ENCODE results near the gene SUPT20HL2.
"Not testable (repeated sequence)": the region's sequence is repeated elsewhere in the genome, so short reads cannot be mapped to it uniquely, and the experiment has no call there.

The SUPT20HL2 gene

GRCh38 chrX:24314019-24314635, at the start of gene SUPT20HL2:
Gene SUPT20HL2 (minus strand): TSS chrX:24314069. CDS start chrX:24313315, 754 bp downstream.
- no peak for DNase-seq (ENCODE audit: low read depth)

DNA sequence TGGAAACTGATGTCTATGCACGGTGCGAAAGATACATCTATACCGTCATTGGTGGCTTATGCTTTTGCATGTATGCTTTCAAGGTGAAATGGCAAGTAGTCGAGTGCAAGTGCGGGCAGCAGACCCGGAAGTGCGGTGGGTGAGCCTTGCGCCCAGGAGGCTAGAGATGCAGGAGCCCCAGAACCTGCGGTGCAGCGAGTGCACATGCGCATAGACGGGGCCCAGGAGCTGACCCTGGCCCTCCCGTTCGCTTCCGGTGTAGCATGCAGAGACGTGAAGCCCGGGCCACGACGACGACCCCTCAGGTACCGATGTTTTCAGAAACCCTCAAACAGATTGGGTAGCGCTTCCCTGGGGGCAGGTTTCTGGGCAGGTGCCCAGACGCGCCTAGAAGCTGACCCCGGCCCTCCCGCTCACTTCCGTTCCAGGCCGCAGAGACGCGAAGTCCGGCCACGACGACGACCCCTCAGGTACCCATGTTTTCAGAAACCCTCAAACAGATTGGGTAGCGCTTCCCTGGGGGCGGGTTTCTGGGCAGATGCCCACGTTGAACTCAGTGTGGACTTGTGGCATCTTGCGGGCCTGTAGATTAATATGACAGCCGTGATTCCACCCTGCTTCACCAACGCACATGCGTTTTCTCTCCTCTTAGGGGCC, 48.3 kb upstream of the SUPT20HL2 start:
- DNase-seq (ENCODE audit: low read depth) = not testable (repeated sequence)

DNA sequence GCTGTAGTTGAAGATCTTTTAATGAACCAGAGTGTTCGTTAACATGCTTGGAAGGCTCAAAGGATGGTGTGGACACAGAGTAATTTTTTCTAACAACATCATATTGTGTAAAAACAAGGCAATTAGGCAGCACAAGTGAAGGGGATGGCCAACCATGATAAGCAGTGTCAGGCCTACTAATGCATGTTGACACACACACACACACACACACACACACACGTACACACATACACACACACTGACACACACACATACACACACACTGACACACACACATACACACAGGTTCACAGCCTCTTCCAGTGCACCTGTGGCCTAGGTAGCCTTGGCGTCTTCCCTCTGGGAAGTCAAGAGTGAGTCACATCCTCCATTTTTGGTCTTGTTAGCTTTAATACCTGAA, 46.4 kb upstream of the SUPT20HL2 start, which contains the start of gene SUPT20HL1:
SUPT20HL1 (plus strand) TSS at position 368 of the 400 bp plus-strand sequence. CDS start 2,122 bp downstream, outside the sequence.
- no peak for DNase-seq (ENCODE audit: low read depth)

- DNase-seq (ENCODE audit: low read depth) = no peak
Observed at GRCh38 chrX:24357106-24357505, 43.2 kb upstream of the SUPT20HL2 start.

GRCh38 chrX:24355095-24355494, 41.2 kb upstream of the SUPT20HL2 start:
- no peak for DNase-seq (ENCODE audit: low read depth)

- no peak for DNase-seq (ENCODE audit: low read depth)
Observed at GRCh38 chrX:24350217-24350616, 36.3 kb upstream of the SUPT20HL2 start.

- DNase-seq (ENCODE audit: low read depth) = no peak
Observed at GRCh38 chrX:24347881-24348280, 34.0 kb upstream of the SUPT20HL2 start.

DNA sequence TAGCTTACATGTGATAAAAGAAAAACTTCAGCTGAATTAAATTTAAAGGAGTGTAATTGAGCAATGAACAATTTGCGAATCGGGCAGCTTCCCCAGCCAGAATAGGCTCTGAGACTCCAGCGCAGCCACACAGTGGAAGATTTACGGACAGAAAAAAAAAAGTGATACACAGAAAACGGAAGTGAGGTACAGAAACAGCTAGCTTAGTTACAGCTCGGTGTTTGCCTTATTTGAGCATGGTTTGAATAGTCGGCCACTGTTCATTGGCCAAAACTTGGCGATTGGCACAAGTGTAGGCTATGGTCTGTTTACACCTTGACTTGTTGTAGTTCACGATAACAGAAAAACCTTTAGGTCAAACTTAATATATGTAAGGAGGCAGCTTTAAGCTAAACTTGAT, 29.9 kb upstream of the SUPT20HL2 start:
- DNase-seq (ENCODE audit: low read depth) = no peak

- no peak for DNase-seq (ENCODE audit: low read depth)
Observed at GRCh38 chrX:24341795-24342194, 27.9 kb upstream of the SUPT20HL2 start.

DNA sequence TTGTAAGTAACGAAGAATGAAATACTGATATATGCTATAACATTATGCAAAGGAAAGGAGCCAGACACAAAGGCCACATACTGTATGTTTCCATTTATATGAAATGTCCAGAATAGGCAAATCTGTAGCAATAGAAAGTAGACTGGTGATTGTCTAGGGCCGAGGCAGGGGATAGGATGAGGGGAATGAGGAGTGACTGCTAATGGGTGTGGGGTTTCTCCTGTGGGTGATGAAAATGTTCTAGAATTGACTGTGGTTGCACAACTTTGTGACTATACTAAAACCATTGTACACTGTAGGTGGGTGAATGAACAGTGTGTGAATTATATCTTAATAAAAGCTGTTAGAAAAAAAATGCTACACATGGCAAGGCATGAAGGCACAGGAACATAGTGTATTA, 26.6 kb upstream of the SUPT20HL2 start:
- DNase-seq (ENCODE audit: low read depth) = no peak

- no peak for DNase-seq (ENCODE audit: low read depth)
Observed at GRCh38 chrX:24339911-24340310, 26.0 kb upstream of the SUPT20HL2 start.

DNA sequence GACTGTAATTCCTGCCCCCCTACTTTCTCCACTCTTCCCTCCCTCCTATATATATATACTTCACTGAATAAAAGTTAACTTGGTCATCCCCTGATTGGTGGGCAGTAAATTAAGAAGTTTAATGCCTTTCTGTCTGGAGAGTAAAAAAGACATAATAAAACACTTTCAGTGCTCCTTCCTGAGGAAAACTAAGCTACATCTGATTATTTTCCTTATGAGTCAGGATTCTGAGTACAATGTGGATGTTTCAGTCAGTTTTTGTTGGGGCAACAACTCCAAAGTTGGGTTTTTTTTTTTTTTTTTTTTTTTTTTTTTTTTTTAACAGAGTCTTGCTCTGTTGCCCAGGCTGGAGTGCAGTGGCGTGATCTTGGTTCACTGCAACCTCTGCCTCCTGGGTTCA, 22.0 kb upstream of the SUPT20HL2 start:
- no peak for DNase-seq (ENCODE audit: low read depth)

DNA sequence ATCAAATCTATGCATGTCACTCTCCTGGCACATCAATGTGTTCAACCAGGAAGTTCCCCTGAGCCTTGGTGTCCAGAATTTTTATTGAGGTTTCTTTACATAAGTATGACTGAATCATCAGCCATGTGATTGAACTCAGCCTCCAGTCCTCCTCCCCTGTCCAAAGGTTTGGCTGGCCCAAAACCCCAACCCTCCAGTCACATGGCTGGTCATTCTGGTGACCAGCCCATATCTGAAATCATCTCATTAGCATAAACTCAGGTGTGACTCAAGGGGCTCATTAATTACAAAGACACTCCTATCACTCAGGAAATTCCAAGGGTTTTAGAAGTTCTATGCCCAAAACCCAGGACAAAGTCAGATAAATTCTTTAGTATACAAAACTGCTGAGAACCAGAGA, 20.6 kb upstream of the SUPT20HL2 start:
- DNase-seq (ENCODE audit: low read depth) = no peak

GRCh38 chrX:24333371-24333770, 19.5 kb upstream of the SUPT20HL2 start:
- no peak for DNase-seq (ENCODE audit: low read depth)

- DNase-seq (ENCODE audit: low read depth) = no peak
Observed at GRCh38 chrX:24332878-24333277, 19.0 kb upstream of the SUPT20HL2 start.

GRCh38 chrX:24325231-24325630, 11.4 kb upstream of the SUPT20HL2 start:
- no peak for DNase-seq (ENCODE audit: low read depth)

DNA sequence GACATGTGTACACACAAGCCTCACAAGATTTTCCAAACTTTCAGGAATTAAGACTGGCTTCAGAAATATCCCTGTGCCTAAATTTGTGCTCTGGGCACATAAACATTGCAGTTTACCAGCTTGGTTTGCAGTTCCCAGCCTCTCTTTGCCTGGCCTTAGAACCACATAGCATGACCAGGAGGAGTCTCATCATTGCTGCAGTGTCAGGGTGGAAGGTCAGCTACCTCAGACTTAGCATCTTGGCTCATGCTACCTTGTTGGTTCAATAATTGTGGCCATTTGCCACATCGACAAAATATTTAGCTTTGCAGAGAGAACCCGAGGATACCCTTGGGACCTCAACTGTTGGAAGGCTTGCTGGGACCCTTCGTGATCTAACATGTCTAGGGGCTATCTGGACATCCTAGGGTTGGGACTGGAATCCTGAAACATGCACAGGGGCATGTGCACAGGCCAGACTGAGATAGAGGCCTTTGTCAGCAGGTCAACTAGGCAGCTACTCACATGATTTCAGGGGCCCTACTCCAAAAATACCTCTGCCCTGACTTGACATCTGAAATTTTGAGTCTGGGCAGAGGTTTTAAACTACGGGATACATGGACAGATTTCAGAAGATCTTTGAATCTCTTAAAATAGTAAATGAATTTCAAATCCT, 8.0 kb upstream of the SUPT20HL2 start:
- DNase-seq (ENCODE audit: low read depth) = no peak

DNA sequence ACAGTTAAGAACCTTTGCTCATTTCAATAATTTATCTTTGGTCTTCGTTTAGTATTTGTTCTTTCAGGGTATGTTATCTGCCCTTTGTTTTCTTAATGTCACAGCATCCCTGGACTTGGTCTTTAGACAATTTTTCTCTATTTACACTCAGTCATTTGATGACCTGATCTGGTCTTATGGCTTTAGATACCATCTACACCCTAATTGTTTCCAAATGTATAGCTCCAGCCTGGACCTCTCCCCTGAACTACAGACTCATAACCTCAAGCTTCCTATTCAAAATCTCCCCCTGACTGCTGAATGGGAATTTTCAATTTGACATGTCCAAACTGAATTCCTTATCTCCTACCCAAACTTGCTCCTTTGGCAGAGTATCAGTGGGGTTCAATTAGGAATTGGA, 3.7 kb upstream of the SUPT20HL2 start:
- no peak for DNase-seq (ENCODE audit: low read depth)

GRCh38 chrX:24316111-24316510, 2.2 kb upstream of the SUPT20HL2 start:
- DNase-seq (ENCODE audit: low read depth) = no peak

DNA sequence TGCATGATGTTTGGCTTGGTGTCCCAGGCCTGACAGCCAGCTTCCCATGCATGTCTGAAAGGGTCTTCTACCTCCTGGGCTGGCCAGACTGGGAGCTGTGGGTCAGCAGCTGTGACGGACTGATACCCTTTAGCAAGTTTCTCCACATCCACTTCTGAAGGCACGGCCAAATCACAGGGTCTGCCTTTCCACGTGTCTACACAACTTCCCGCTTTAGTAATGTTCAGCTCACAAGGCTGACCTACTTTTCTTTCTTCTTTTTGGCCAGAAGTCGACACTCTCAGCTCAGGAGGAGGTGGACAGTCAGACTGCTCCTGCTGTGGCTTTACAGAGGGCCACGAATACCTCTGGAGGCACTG, 1.6 kb downstream of the SUPT20HL2 start:
- DNase-seq (ENCODE audit: low read depth) = not testable (repeated sequence)

GRCh38 chrX:24311507-24312248, 2.2 kb downstream of the SUPT20HL2 start:
- DNase-seq (ENCODE audit: low read depth) = not testable (repeated sequence)

- not testable (repeated sequence) for DNase-seq (ENCODE audit: low read depth)
Observed at GRCh38 chrX:24310916-24311315, 3.0 kb downstream of the SUPT20HL2 start.
